H1 (cell line): Measurements from ENCODE around the gene CAP1.

ENCODE experiments used
- BACH1 ChIP-seq: IDR thresholded peaks from 2 replicates; pipeline ENCODE4 v1.6.1; 2012; ENCODE audit warnings: low read length, improper control_type of control experiment
- EP300 ChIP-seq, 2 experiments: IDR thresholded peaks; 1 replicate in 1 of 2; 2 replicates in 1 of 2; pipeline ENCODE4 v1.6.1; 2011 to 2012; ENCODE audit warnings: low read depth in 2 of 2, low read length in 2 of 2, mild to moderate bottlenecking in 2 of 2, borderline replicate concordance in 1 of 2, inconsistent platforms in 1 of 2, moderate library complexity in 1 of 2
- FOSL1 ChIP-seq: IDR thresholded peaks from 2 replicates; pipeline ENCODE4 v1.6.1; 2011; ENCODE audit warnings: mild to moderate bottlenecking, low read depth, low read length, moderate library complexity; ENCODE audit not compliant: insufficient read depth
- JUN ChIP-seq: IDR thresholded peaks from 2 replicates; pipeline ENCODE4 v1.6.1; 2011; ENCODE audit warnings: low read depth, mild to moderate bottlenecking, improper control_type of control experiment, low read length
- MAFK ChIP-seq: IDR thresholded peaks from 2 replicates; pipeline ENCODE4 v1.6.1; 2012; ENCODE audit warnings: low read depth, mild to moderate bottlenecking, improper control_type of control experiment, low read length
- POLR2A ChIP-seq, 2 experiments: IDR thresholded peaks; 1 replicate in 1 of 2; 2 replicates in 1 of 2; pipeline ENCODE4 v1.6.1; 2011; ENCODE audit warnings: low read depth in 2 of 2, low read length in 2 of 2, mild to moderate bottlenecking in 2 of 2; ENCODE audit errors: control extremely low read depth in 1 of 2
- RAD21 ChIP-seq, 2 experiments: IDR thresholded peaks in 1 of 2; conservative IDR thresholded peaks in 1 of 2; 2 replicates each; pipeline ENCODE4 v1.6.1; 2011; ENCODE audit warnings: low read depth in 2 of 2, low read length in 2 of 2, improper control_type of control experiment in 1 of 2, inconsistent platforms in 1 of 2, mild to moderate bottlenecking in 1 of 2, moderate library complexity in 1 of 2
- RNF2 ChIP-seq: fragments of 200-900, 300-1000 bp; sonication (generic); IDR thresholded peaks from 2 replicates; pipeline ENCODE4 v1.7.1; 2016; ENCODE audit warnings: borderline replicate concordance, low read depth, mild to moderate bottlenecking, antibody characterized with exemption, low read length; ENCODE audit not compliant: poor library complexity, severe bottlenecking; ENCODE audit errors: missing control alignments
- SIN3A ChIP-seq, 2 experiments: IDR thresholded peaks in 1 of 2; conservative IDR thresholded peaks in 1 of 2; 2 replicates each; pipeline ENCODE4 v1.6.1; 2011 to 2012; ENCODE audit warnings: low read length in 2 of 2, improper control_type of control experiment in 1 of 2, low read depth in 1 of 2, mild to moderate bottlenecking in 1 of 2
- ZNF274 ChIP-seq: IDR thresholded peaks from 2 replicates; pipeline ENCODE4 v1.7.0; 2012; ENCODE audit warnings: low read length, borderline replicate concordance; ENCODE audit errors: extremely low read depth
- TF ChIP-seq, protein P1 (sequence below), 3 experiments: IDR thresholded peaks; 1 replicate in 2 of 3; 2 replicates in 1 of 3; pipeline versions ENCODE4 v1.5.1 to v1.6.1; 2011; ENCODE audit warnings: low read length in 3 of 3, mild to moderate bottlenecking in 3 of 3, inconsistent platforms in 2 of 3, low read depth in 1 of 3, moderate library complexity in 1 of 3; ENCODE audit not compliant: insufficient read depth in 1 of 3; ENCODE audit errors: control extremely low read depth in 1 of 3
- TF ChIP-seq, protein P2 (sequence below): IDR thresholded peaks from 2 replicates; pipeline ENCODE4 v1.6.1; 2011; ENCODE audit warnings: low read depth, mild to moderate bottlenecking, low read length; ENCODE audit not compliant: insufficient read depth
- TF ChIP-seq, protein P3 (sequence below): IDR thresholded peaks from 2 replicates; pipeline ENCODE4 v1.6.1; 2012; ENCODE audit warnings: low read length, inconsistent platforms

DNA sequence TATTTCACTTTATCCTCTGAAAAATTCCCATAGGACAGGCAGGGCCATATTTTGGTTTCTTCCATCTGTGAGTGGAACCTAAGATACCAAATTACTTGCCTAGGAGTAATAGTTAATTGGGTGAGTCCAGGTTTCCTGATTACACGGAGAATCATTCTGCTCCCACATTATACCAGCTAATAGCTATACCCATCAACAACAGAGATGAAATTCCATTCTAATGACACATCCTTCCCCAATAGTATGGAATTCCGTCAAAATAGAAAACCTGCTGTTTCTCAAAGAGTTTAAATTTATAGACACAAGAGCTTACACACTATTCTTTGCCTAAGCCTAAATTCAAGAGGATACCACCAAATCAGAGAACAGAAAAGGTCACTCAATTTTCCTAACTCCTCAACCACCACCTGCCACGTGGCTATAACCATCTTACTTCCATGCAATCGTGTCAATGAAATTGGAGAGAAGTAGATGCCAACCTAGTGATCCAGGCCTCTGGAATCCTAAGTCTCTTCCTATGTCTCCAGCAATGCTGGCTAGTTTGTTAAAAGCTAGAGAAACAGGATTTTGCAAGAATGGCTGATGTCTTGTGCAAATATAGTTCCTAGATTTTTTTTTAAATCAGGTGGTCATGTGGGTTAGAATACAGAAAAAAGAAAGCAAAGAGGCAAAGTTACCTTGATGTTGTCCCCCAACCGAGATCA is 50.3 kb downstream of the CAP1 start:
- TF ChIP-seq ZNF274, result no peak
- TF ChIP-seq, protein P1, sequence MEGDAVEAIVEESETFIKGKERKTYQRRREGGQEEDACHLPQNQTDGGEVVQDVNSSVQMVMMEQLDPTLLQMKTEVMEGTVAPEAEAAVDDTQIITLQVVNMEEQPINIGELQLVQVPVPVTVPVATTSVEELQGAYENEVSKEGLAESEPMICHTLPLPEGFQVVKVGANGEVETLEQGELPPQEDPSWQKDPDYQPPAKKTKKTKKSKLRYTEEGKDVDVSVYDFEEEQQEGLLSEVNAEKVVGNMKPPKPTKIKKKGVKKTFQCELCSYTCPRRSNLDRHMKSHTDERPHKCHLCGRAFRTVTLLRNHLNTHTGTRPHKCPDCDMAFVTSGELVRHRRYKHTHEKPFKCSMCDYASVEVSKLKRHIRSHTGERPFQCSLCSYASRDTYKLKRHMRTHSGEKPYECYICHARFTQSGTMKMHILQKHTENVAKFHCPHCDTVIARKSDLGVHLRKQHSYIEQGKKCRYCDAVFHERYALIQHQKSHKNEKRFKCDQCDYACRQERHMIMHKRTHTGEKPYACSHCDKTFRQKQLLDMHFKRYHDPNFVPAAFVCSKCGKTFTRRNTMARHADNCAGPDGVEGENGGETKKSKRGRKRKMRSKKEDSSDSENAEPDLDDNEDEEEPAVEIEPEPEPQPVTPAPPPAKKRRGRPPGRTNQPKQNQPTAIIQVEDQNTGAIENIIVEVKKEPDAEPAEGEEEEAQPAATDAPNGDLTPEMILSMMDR (IDR thresholded peaks at IDR 0.05; ENCODE audit: control extremely low read depth in 1 of 3, insufficient read depth in 1 of 3, low read depth in 1 of 3, low read length in 3 of 3), result no peak
- no peak for TF ChIP-seq FOSL1
- TF ChIP-seq RAD21 (IDR thresholded peaks at IDR 0.05 in 1 of 2, conservative IDR thresholded peaks at IDR 0.05 in 1 of 2; ENCODE audit: low read depth in 2 of 2, low read length in 2 of 2), result no peak
- no peak for TF ChIP-seq EP300 (IDR thresholded peaks at IDR 0.05; ENCODE audit: borderline replicate concordance in 1 of 2, low read depth in 2 of 2, low read length in 2 of 2)
- no peak for TF ChIP-seq RNF2
- no peak for TF ChIP-seq MAFK
- TF ChIP-seq, protein P2, sequence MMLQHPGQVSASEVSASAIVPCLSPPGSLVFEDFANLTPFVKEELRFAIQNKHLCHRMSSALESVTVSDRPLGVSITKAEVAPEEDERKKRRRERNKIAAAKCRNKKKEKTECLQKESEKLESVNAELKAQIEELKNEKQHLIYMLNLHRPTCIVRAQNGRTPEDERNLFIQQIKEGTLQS, result no peak
- TF ChIP-seq, protein P3, sequence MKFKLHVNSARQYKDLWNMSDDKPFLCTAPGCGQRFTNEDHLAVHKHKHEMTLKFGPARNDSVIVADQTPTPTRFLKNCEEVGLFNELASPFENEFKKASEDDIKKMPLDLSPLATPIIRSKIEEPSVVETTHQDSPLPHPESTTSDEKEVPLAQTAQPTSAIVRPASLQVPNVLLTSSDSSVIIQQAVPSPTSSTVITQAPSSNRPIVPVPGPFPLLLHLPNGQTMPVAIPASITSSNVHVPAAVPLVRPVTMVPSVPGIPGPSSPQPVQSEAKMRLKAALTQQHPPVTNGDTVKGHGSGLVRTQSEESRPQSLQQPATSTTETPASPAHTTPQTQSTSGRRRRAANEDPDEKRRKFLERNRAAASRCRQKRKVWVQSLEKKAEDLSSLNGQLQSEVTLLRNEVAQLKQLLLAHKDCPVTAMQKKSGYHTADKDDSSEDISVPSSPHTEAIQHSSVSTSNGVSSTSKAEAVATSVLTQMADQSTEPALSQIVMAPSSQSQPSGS, result no peak
- TF ChIP-seq JUN, result no peak
- no peak for TF ChIP-seq SIN3A (conservative IDR thresholded peaks at IDR 0.05 in 1 of 2, IDR thresholded peaks at IDR 0.05 in 1 of 2; ENCODE audit: low read depth in 1 of 2, low read length in 2 of 2)
- TF ChIP-seq POLR2A (IDR thresholded peaks at IDR 0.05; ENCODE audit: control extremely low read depth in 1 of 2, low read depth in 2 of 2, low read length in 2 of 2), result no peak
- no peak for TF ChIP-seq BACH1
